Measurements from ENCODE around the gene LDB2. TPM values are rescaled to one million over a fixed set of nuclear protein-coding genes. Genes with fewer than 3 reads are reported as not detected.
"Not testable (repeated sequence)": the region's sequence is repeated elsewhere in the genome, so short reads cannot be mapped to it uniquely, and the experiment has no call there.

Gene LDB2
- total and polyA plus RNA-seq, 3 experiments from 2014 or later: not detected

GRCh38 chr4:16642897-16643296 lies 255.5 kb downstream of the LDB2 start:
- no peaks in the 10 kb centered on the region for H3K36me3 Mint-ChIP-seq
- no peaks in the 10 kb centered on the region for H3K4me1 ChIP-seq (ENCODE audit: insufficient read depth, low read length)
- no peak overlapping the region for H3K4me3 ChIP-seq (ENCODE audit: low read length)
- no peak overlapping the region for H3K27ac Mint-ChIP-seq
- no peak overlapping the region for H3K27ac ChIP-seq (ENCODE audit: low read depth, low read length)
- no peaks in the 10 kb centered on the region for H3K27me3 ChIP-seq (ENCODE audit: insufficient read depth, low read length, poor library complexity, severe bottlenecking)
- H3K9me3 ChIP-seq (ENCODE audit: low read length): no peaks in the 10 kb centered on the region
- no peak overlapping the region for H3K4me3 Mint-ChIP-seq
- no peaks in the 10 kb centered on the region for H3K4me1 Mint-ChIP-seq
- H3K36me3 ChIP-seq (ENCODE audit: insufficient read depth, low read length): no peaks in the 10 kb centered on the region
- peaks cover 4 to 6% of the 10 kb centered on the region in 2 donors for H3K27me3 Mint-ChIP-seq
- ChIA-PET CTCF (no interaction called here), POLR2A (no interaction called here)
- peaks cover 0 to 4% (median 0%) of the 10 kb centered on the region in 5 donors for H3K9me3 Mint-ChIP-seq
- DNase-seq: no peak

- H3K36me3 ChIP-seq (ENCODE audit: insufficient read depth, low read length): no peaks in the 10 kb centered on the region
- no peaks in the 10 kb centered on the region for H3K4me1 ChIP-seq (ENCODE audit: insufficient read depth, low read length)
- no peak overlapping the region for H3K4me3 Mint-ChIP-seq
- H3K27me3 ChIP-seq (ENCODE audit: insufficient read depth, low read length, poor library complexity, severe bottlenecking): no peaks in the 10 kb centered on the region
- peaks cover 0 to 4% (median 0%) of the 10 kb centered on the region in 5 donors for H3K9me3 Mint-ChIP-seq
- ChIA-PET CTCF (no interaction called here), POLR2A (no interaction called here)
- H3K36me3 Mint-ChIP-seq: no peaks in the 10 kb centered on the region
- H3K9me3 ChIP-seq (ENCODE audit: low read length): no peaks in the 10 kb centered on the region
- H3K27ac Mint-ChIP-seq: no peak overlapping the region
- peaks cover 1 to 4% of the 10 kb centered on the region in 2 donors for H3K27me3 Mint-ChIP-seq
- no peak for DNase-seq
- H3K27ac ChIP-seq (ENCODE audit: low read depth, low read length): no peak overlapping the region
- H3K4me3 ChIP-seq (ENCODE audit: low read length): no peak overlapping the region
- H3K4me1 Mint-ChIP-seq: no peaks in the 10 kb centered on the region
Measured at GRCh38 chr4:16641971-16642370, 256.5 kb downstream of the LDB2 start.

DNA sequence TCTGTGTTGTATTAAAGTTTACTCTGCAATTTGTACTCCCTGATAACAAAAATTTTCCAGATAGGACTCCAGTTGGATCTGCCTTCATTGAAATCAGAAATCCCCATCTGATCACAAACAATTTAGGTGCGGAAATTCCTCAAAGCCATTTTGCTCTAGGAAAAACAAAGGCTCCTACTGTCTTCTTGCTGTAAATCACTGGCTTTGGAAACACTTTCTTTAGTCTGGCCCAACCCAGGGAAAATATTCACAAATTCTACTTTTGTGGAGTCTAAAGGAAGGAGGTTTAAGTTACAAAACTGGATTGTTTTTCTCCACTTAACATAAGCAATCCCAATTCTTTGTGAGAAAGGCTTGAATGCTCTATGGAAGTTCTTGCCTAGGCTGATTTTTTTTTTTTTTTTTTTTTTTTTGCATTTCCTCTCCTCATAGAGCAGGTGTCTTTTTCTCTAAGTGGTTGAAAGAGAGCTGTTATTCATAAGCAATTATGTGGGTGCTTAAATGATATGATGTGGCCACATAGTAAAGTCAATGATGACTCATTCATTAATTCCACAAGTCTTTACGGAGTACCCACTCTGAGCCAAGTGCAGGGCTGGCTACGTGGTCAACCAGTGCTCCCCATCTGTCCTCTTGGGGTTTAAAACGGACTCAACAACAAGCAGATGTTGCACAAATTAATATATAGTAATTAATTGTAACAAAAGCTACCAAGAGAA lies 261.4 kb downstream of the LDB2 start:
- Mint-ChIP-seq H3K27ac (no peak overlapping the region), H3K4me3 (no peak overlapping the region), H3K36me3 (no peaks in the 10 kb centered on the region), H3K4me1 (no peaks in the 10 kb centered on the region), H3K27me3 (peaks cover 0 to 4% of the 10 kb centered on the region in 2 donors), H3K9me3 (peaks cover 3 to 9% (median 4%) of the 10 kb centered on the region in 5 donors)
- CTCF ChIA-PET: no interaction called here
- Histone ChIP-seq H3K36me3 (ENCODE audit: insufficient read depth, low read length) (no peaks in the 10 kb centered on the region), H3K27me3 (ENCODE audit: insufficient read depth, low read length, poor library complexity, severe bottlenecking) (no peaks in the 10 kb centered on the region), H3K27ac (ENCODE audit: low read depth, low read length) (no peak overlapping the region), H3K9me3 (ENCODE audit: low read length) (no peaks in the 10 kb centered on the region), H3K4me1 (ENCODE audit: insufficient read depth, low read length) (no peaks in the 10 kb centered on the region), H3K4me3 (ENCODE audit: low read length) (no peak overlapping the region)
- POLR2A ChIA-PET: no interaction called here
- no peak for DNase-seq

DNA sequence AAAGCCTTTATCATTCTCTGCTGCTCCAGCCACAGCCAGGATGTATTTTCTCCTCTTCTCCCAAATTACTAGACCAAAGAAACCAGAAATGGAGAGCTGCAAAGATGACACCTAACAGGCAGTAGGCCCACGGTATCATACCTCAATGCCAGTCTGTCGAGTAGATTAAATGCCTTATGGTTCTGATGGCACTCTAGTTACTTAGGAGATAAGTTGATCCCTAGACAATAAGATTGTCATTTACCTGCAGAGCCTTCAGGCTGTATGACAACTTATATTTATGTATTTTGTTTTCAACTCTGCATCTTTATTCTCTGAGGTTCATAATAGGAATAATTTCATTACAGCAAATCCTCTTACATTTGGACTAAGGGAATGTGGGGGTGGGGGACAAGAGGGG lies 262.1 kb downstream of the LDB2 start:
- H3K4me3 Mint-ChIP-seq: no peak overlapping the region
- Histone ChIP-seq H3K4me3 (ENCODE audit: low read length) (no peak overlapping the region), H3K4me1 (ENCODE audit: insufficient read depth, low read length) (no peaks in the 10 kb centered on the region), H3K27ac (ENCODE audit: low read depth, low read length) (no peak overlapping the region), H3K36me3 (ENCODE audit: insufficient read depth, low read length) (no peaks in the 10 kb centered on the region), H3K27me3 (ENCODE audit: insufficient read depth, low read length, poor library complexity, severe bottlenecking) (no peaks in the 10 kb centered on the region), H3K9me3 (ENCODE audit: low read length) (no peaks in the 10 kb centered on the region)
- H3K27ac Mint-ChIP-seq: no peak overlapping the region
- CTCF ChIA-PET: no interaction called here
- peaks cover 3 to 10% (median 7%) of the 10 kb centered on the region in 5 donors for H3K9me3 Mint-ChIP-seq
- no peaks in the 10 kb centered on the region for H3K36me3 Mint-ChIP-seq
- no peaks in the 10 kb centered on the region for H3K4me1 Mint-ChIP-seq
- DNase-seq: no peak
- POLR2A ChIA-PET: no interaction called here
- H3K27me3 Mint-ChIP-seq: peaks cover 0 to 4% of the 10 kb centered on the region in 2 donors

DNA sequence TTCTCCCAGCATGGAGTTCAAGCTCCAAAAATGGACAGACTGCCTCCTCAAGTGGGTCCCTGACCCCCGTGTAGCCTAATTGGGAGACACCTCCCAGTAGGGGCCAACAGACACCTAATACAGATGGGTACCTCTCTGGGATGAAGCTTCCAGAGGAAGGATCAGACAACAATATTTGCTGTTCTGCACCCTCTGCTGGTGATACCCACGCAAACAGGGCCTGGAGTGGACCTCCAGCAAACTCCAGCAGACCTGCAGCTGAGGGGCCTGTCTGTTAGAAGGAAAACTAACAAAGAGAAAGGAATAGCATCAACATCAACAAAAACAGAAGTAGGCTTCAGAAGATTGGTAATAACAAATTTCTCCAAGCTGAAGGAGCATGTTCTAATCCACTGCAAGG lies 269.2 kb downstream of the LDB2 start:
- H3K27ac ChIP-seq (ENCODE audit: low read depth, low read length); CTCF ChIA-PET; H3K27me3 Mint-ChIP-seq; H3K36me3 Mint-ChIP-seq; H3K4me3 ChIP-seq (ENCODE audit: low read length); POLR2A ChIA-PET; H3K27ac Mint-ChIP-seq; H3K4me3 Mint-ChIP-seq; H3K4me1 ChIP-seq (ENCODE audit: insufficient read depth, low read length); H3K36me3 ChIP-seq (ENCODE audit: insufficient read depth, low read length); DNase-seq; H3K9me3 ChIP-seq (ENCODE audit: low read length); H3K4me1 Mint-ChIP-seq; H3K27me3 ChIP-seq (ENCODE audit: insufficient read depth, low read length, poor library complexity, severe bottlenecking): not testable (repeated sequence)
- H3K9me3 Mint-ChIP-seq: peaks cover under 1 to 10% (median 6%) of the 10 kb centered on the region in 5 donors

DNA sequence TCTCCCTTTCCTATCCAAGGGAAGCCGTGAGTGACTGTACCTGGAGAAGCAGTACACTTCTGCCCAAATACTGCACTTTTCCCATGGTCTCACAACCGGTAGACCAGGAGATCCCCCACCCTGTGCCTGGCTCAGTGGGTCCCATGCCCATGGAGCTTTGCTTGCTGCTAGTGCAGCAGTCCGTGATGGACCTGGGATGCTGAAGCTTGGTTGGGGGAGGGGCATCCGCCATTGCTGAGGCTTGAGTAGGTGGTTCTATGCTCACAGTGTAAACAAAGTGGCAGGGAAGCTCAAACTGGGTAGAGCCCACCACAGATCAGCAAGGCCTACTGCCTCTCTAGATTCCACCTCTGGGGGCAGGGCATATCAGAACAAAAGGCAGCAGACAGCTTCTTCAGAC lies 269.6 kb downstream of the LDB2 start:
- DNase-seq; CTCF ChIA-PET; H3K9me3 ChIP-seq (ENCODE audit: low read length): not testable (repeated sequence)

DNA sequence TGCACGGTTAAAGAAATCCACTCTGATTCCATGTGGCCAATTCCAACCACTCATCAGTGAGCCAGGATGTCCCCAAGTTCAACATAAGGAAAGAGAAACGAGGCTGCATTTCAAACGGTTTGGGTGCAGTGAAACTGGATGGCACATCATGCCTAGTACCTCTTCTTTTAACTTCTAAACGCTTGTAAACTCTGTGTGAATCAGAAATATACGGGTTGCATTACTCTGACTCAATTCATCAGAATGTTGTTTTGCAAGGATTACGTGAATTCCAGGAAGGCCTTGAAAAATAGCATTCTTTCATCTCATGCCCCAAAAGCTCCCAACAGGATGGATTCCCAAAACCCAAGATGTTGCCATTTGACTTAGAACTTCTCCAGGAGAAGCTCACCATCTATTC lies 270.4 kb downstream of the LDB2 start:
- H3K4me3 ChIP-seq (ENCODE audit: low read length): no peak overlapping the region

More for the DNA sequence above, 269.6 kb downstream of the LDB2 start:
- H3K27me3 ChIP-seq (ENCODE audit: insufficient read depth, low read length, poor library complexity, severe bottlenecking); H3K36me3 ChIP-seq (ENCODE audit: insufficient read depth, low read length); H3K4me3 Mint-ChIP-seq; H3K27ac ChIP-seq (ENCODE audit: low read depth, low read length); H3K27ac Mint-ChIP-seq; H3K4me3 ChIP-seq (ENCODE audit: low read length); H3K27me3 Mint-ChIP-seq; POLR2A ChIA-PET; H3K4me1 ChIP-seq (ENCODE audit: insufficient read depth, low read length); H3K36me3 Mint-ChIP-seq; H3K4me1 Mint-ChIP-seq: not testable (repeated sequence)
- peaks cover 0 to 10% (median 6%) of the 10 kb centered on the region in 5 donors for H3K9me3 Mint-ChIP-seq

DNA sequence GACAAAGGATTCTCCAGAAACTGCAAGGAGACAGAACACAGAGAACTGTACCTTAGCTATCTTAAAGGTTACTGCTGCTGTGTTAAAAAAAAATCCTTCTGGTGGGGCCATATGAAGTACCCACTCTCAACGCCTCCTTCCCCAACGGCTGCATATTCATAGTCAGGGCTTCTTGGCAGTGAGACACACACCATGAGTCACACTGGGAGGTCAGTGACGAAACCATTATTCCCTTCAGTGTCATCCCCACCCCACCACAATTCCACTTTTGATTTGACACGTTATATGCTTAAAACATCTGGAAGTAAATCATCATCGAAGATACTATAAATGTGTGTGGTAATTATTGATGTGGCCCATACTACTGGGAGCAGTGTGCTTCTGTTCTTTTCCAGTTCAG lies 271.5 kb downstream of the LDB2 start:
- POLR2A ChIA-PET: no interaction called here
- Histone ChIP-seq H3K27ac (ENCODE audit: low read depth, low read length) (no peak overlapping the region), H3K4me1 (ENCODE audit: insufficient read depth, low read length) (no peaks in the 10 kb centered on the region), H3K36me3 (ENCODE audit: insufficient read depth, low read length) (no peaks in the 10 kb centered on the region), H3K27me3 (ENCODE audit: insufficient read depth, low read length, poor library complexity, severe bottlenecking) (no peaks in the 10 kb centered on the region), H3K9me3 (ENCODE audit: low read length) (no peaks in the 10 kb centered on the region), H3K4me3 (ENCODE audit: low read length) (no peak overlapping the region)
- CTCF ChIA-PET: no interaction called here
- Mint-ChIP-seq H3K36me3 (no peaks in the 10 kb centered on the region), H3K27me3 (no peaks in the 10 kb centered on the region), H3K27ac (no peak overlapping the region), H3K9me3 (peaks cover 0 to 3% (median 3%) of the 10 kb centered on the region in 5 donors), H3K4me1 (no peaks in the 10 kb centered on the region), H3K4me3 (no peak overlapping the region)
- DNase-seq: no peak

More for the DNA sequence above, 270.4 kb downstream of the LDB2 start:
- Mint-ChIP-seq H3K27me3 (no peaks in the 10 kb centered on the region), H3K9me3 (peaks cover 0 to 7% (median 3%) of the 10 kb centered on the region in 5 donors), H3K27ac (no peak overlapping the region), H3K4me1 (no peaks in the 10 kb centered on the region), H3K36me3 (no peaks in the 10 kb centered on the region), H3K4me3 (no peak overlapping the region)
- no peaks in the 10 kb centered on the region for H3K9me3 ChIP-seq (ENCODE audit: low read length)
- no peak for DNase-seq
- H3K36me3 ChIP-seq (ENCODE audit: insufficient read depth, low read length): no peaks in the 10 kb centered on the region
- no peaks in the 10 kb centered on the region for H3K4me1 ChIP-seq (ENCODE audit: insufficient read depth, low read length)
- CTCF ChIA-PET: no interaction called here
- H3K27me3 ChIP-seq (ENCODE audit: insufficient read depth, low read length, poor library complexity, severe bottlenecking): no peaks in the 10 kb centered on the region
- POLR2A ChIA-PET: no interaction called here
- no peak overlapping the region for H3K27ac ChIP-seq (ENCODE audit: low read depth, low read length)

All from CD8-positive, alpha-beta memory T cell (primary cell).